Transverse colon (tissue), 4 donors: ENCODE measurements around the gene LRBA. TPM values are rescaled to one million over a fixed set of nuclear protein-coding genes. Genes with fewer than 3 reads are reported as not detected.
"Not testable (repeated sequence)": the region's sequence is repeated elsewhere in the genome, so short reads cannot be mapped to it uniquely, and the experiment has no call there.

Experiments used
- DNase-seq: peaks from one replicate; pipeline ENCODE4 v3.0.0-alpha.2; 2019
- H3K27ac ChIP-seq, 4 donors: fragments of 200-600 bp; sonication (generic); 2 replicates each; pipeline ENCODE4 v1.5.1; 2016 to 2018; ENCODE audit warnings: inconsistent platforms in 4 of 4
- H3K27me3 ChIP-seq: fragments of 200-600 bp; sonication (generic); 2 replicates; pipeline ENCODE4 v1.5.1; 2017; ENCODE audit warnings: inconsistent platforms
- H3K36me3 ChIP-seq, 4 donors: fragments of 200-600 bp; sonication (generic); 2 replicates each; pipeline ENCODE4 v1.5.1; 2017 to 2019; ENCODE audit warnings: inconsistent platforms in 4 of 4
- H3K4me1 ChIP-seq, 4 donors: fragments of 200-600 bp; sonication (generic); 2 replicates each; pipeline ENCODE4 v1.5.1; 2017 to 2020; ENCODE audit warnings: inconsistent platforms in 4 of 4
- H3K4me3 ChIP-seq, 4 donors: fragments of 200-600 bp; sonication (generic); 1 replicate in 1 of 4; 2 replicates in 3 of 4; pipeline versions ENCODE4 v1.5.1 to v1.6.1; 2017 to 2019; ENCODE audit warnings: inconsistent platforms in 4 of 4
- H3K9me3 ChIP-seq, 2 donors: fragments of 200-600 bp; sonication (generic); 2 replicates each; pipeline ENCODE4 v1.5.1; 2017 to 2019; ENCODE audit warnings: inconsistent platforms in 2 of 2
- EP300 ChIP-seq: sonication (generic); formaldehyde crosslinking; IDR thresholded peaks from one replicate; pipeline ENCODE4 v1.6.1; 2017; ENCODE audit warnings: antibody characterized with exemption, low read depth
- POLR2A ChIP-seq: fragments of 450-650 bp; IDR thresholded peaks from one replicate; pipeline ENCODE4 v1.6.1; 2016; ENCODE audit warnings: antibody characterized with exemption, mild to moderate bottlenecking, moderate library complexity
- POLR2AphosphoS5 ChIP-seq, 3 donors: sonication (generic); formaldehyde crosslinking; IDR thresholded peaks; one replicate each; pipeline ENCODE4 v1.6.1; 2016; ENCODE audit warnings: antibody characterized with exemption in 3 of 3
- WGBS, 2 donors: methylation state at CpG; one replicate each; pipeline ENCODE4 v1.1.5; 2018; ENCODE audit warnings: low coverage in 1 of 2; 5-methylcytosine and 5-hydroxymethylcytosine counted together
- in situ Hi-C, 4 donors: fragments of 200-750 bp; cut with MboI; loops; one replicate each; pipeline versions ENCODE4 v1.15.0 to v1.15.1; 2017; ENCODE audit warnings: low sequenced_read_pairs in 3 of 4, low pct_ligation_motif_present in 1 of 4, low pct_unique_long_range_greater_than_20kb in 1 of 4
- intact Hi-C: fragments of 100-400 bp; cut with DNase I; formaldehyde crosslinking; loops from one replicate; pipeline ENCODE4 v1.15.1; 2023; ENCODE audit warnings: low total_unique reads
- total RNA-seq, 4 donors: library from RNA; depleted of rRNA; stranded (reverse); fragments of >200 nt; gene quantifications; one replicate each; pipeline ENCODE4 v1.1.0, GENCODE V29; 2016
- TF ChIP-seq, protein P1 (sequence below), 5 experiments: fragments of 200-600 bp in 3 of 5; fragments of 450-650 bp in 2 of 5; sonication (generic) in 3 of 5; IDR thresholded peaks; 1 replicate in 2 of 5; 2 replicates in 3 of 5; pipeline ENCODE4 v1.5.1; 2016 to 2017; ENCODE audit warnings: antibody characterized with exemption in 5 of 5, inconsistent platforms in 3 of 5, mild to moderate bottlenecking in 2 of 5, moderate library complexity in 1 of 5

Gene LRBA
- total RNA-seq, 4 donors from 2014 or later, result 82.7 to 125 (median 112) TPM

DNA sequence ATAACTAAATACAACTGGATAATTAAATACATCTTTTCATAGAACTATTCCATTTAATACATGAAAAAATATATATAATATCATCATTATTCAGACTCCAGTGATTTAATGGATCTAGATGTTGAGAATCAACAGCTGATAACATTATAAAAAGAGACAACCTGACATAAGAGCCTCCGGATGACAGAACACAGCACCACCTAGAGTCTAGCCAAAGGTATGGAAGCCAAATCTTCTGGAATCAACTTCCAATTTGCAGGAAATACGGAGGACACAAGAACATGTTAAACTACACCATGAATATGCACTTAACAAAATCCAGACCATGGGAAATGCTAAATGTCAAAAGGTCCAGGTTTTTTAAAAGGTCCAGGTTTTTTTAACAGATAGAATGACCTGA is 55.0 kb downstream of the LRBA start:
- H3K36me3 ChIP-seq, result no peaks in the 10 kb centered on the region
- intact Hi-C loops, result no loop called here
- peaks cover 0 to 5% of the 10 kb centered on the region in 2 donors for H3K9me3 ChIP-seq
- DNase-seq, result no peak
- no peak overlapping the region for H3K27ac ChIP-seq
- no peak for TF ChIP-seq POLR2A
- TF ChIP-seq, protein P1, sequence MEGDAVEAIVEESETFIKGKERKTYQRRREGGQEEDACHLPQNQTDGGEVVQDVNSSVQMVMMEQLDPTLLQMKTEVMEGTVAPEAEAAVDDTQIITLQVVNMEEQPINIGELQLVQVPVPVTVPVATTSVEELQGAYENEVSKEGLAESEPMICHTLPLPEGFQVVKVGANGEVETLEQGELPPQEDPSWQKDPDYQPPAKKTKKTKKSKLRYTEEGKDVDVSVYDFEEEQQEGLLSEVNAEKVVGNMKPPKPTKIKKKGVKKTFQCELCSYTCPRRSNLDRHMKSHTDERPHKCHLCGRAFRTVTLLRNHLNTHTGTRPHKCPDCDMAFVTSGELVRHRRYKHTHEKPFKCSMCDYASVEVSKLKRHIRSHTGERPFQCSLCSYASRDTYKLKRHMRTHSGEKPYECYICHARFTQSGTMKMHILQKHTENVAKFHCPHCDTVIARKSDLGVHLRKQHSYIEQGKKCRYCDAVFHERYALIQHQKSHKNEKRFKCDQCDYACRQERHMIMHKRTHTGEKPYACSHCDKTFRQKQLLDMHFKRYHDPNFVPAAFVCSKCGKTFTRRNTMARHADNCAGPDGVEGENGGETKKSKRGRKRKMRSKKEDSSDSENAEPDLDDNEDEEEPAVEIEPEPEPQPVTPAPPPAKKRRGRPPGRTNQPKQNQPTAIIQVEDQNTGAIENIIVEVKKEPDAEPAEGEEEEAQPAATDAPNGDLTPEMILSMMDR (IDR thresholded peaks at IDR 0.05), result peak in 4 of 5 experiments; percentile 21 to 45 (median 34)
- in situ Hi-C loops, result no loop called here
- 51 to 75% methylated on average over 2 of the region's 2 CpGs for WGBS, 2 donors
- no peaks in the 10 kb centered on the region for H3K27me3 ChIP-seq
- no peaks in the 10 kb centered on the region for H3K4me1 ChIP-seq
- no peak overlapping the region for H3K4me3 ChIP-seq

DNA sequence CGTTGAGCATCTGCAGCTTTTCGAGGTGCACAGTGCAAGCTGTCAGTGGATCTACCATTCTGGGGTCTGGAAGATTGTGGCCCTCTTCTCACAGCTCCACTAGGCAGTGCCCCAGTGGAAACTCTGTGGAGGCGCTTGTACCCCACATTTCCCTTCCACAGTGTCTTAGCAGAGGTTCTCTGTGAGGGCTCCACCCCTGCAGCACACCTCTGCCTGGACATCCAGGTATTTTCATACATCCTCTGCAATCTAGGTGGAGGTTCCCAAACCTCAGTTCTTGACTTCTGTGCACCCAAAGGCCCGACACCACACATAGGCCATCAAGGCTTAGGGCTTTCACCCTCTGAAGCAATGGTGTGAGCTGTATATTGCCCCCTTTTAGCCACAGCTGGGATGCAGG is 57.1 kb downstream of the LRBA start:
- H3K36me3 ChIP-seq, H3K27ac ChIP-seq, DNase-seq, H3K4me1 ChIP-seq, H3K9me3 ChIP-seq, H3K4me3 ChIP-seq, H3K27me3 ChIP-seq, intact Hi-C loops, in situ Hi-C loops: not testable (repeated sequence)
- WGBS, 2 donors, result 95% methylated on average over 4 of the region's 4 CpGs; no CpG with 5 or more reads in 1 of the 2 donors

DNA sequence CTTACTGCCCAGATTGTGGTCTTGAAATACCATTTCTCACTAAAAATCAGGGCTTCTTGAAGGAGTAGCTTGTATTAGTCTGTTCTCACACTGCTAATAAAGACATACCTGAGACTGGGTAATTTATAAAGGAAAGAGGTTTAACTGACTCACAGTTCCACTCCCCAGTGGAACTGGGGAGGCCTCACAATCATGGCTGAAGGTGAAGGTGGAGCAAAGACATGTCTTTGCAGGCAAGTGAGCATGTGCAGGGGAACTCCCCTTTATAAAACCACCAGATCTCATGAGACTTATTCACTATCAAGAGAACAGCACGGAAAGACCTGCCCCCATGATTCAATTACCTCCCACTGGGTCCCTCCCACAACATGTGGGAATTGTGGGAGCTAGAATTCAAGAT is 58.0 kb downstream of the LRBA start:
- H3K4me3 ChIP-seq, H3K27me3 ChIP-seq, H3K4me1 ChIP-seq, H3K27ac ChIP-seq, in situ Hi-C loops, intact Hi-C loops, H3K36me3 ChIP-seq, H3K9me3 ChIP-seq, DNase-seq: not testable (repeated sequence)
- WGBS, 2 donors, result 76% methylated on average over 1 of the region's 1 CpG; no CpG with 5 or more reads in 1 of the 2 donors

DNA sequence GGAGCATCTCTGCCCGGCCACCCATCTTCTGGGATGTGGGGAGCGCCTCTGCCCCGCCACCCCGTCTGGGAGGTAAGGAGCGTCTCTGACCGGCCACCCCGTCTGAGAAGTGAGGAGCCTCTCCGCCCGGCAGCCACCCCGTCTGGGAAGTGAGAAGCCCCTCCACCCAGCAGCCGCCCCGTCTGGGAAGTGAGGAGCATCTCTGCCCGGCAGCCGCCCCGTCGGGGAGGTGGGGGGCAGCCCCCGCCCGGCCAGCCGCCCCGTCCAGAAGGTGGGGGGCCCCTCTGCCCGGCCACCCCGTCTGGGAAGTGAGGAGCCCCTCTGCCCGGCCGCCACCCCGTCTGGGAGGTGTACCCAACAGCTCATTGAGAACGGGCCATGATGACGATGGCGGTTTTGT is 61.2 kb downstream of the LRBA start:
- H3K27ac ChIP-seq, intact Hi-C loops, H3K36me3 ChIP-seq, H3K27me3 ChIP-seq, in situ Hi-C loops, H3K9me3 ChIP-seq, DNase-seq, H3K4me3 ChIP-seq: not testable (repeated sequence)
- WGBS, 2 donors, result 96 to 100% methylated on average over 2 to 18 of the region's 28 CpGs
- H3K4me1 ChIP-seq, result peaks cover 0 to 17% (median 0%) of the 10 kb centered on the region in 4 donors

DNA sequence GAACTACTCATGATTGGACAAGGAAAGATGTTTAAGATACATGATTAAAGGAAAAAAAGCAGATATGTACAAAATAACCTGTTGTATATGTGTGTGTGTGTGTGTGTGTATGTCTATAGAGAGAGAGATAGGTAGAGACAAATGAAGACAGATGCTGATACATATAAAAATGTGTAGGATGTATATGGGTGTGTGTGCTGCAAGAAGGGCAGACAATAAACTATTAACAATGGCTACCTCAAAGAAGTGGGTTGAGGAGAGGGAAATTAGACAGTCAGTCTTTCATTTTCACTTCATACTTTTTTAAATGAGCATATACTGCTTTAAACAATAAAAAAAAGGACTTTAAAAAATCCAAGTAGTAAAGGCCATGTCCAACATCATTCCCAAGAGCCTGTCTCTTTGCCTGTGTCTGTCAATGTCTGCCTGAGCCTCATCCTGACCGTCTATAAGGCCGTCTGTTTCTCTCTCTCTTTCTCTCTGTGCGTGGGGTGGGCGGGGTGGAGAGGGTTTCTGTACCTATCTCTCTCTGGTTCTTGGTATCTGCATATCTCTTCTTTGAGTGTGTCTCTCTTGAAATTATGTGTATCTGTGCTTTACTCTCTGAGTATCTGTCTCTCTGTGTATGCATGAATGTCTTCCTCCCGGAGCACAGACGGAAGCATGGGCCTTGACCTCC is 62.8 kb downstream of the LRBA start:
- Histone ChIP-seq H3K36me3 (no peaks in the 10 kb centered on the region), H3K27me3 (no peaks in the 10 kb centered on the region), H3K9me3 (no peaks in the 10 kb centered on the region), H3K27ac (no peak overlapping the region), H3K4me1 (peaks cover 0 to 17% (median 0%) of the 10 kb centered on the region in 4 donors), H3K4me3 (no peak overlapping the region)
- intact Hi-C loops (no loop called here), in situ Hi-C loops (no loop called here)
- TF ChIP-seq POLR2A (no peak), EP300 (no peak), POLR2AphosphoS5 (IDR thresholded peaks at IDR 0.05) (no peak)
- TF ChIP-seq, protein P1 (IDR thresholded peaks at IDR 0.05), result no peak
- DNase-seq, result no peak
- whole genome bisulfite sequencing, 2 donors, result 85 to 86% methylated on average over 6 of the region's 6 CpGs
